Epidermal melanocyte (primary cell): Measurements from ENCODE around the gene IL18BP.
A peak's percentile ranks its signal among the peaks of the same experiment; 100 is the strongest.

Source experiments
- DNase-seq: peaks from one replicate; pipeline ENCODE4 v3.0.0; 2011; ENCODE audit warnings: low spot score; ENCODE audit not compliant: insufficient read length

IL18BP gene

GRCh38 chr11:71998649-71999310, at the start of gene IL18BP:
Gene IL18BP (plus strand): TSS chr11:71998909. CDS start chr11:71999985, 1,076 bp downstream.
- DNase-seq = no peak

GRCh38 chr11:71949034-71949433, 49.7 kb upstream of the IL18BP start:
- no peak for DNase-seq

DNA sequence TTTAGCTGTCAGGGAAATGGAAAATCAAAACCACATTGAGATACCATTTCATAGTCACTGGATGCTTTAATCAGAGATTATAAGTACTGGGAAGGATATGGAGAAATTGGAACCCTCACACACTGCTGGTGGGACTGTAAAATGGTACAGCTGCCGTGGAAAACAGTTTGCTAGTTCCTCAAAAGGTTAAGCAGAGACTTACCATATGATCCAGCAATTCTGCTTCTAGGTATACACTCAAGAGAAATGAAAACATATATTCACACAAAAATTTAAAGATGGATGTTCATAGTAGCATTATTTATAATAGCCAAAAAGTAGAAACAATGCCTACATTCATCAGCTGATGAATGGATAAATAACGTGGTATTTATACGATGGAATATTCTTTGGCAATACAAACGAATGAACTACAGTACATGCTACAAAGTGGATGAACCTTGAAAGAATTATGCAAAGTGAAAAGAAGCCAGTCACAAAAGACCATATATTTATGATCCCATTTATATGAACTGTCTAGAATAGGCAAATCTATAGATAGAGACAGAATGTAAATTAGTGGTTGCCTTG, 46.9 kb upstream of the IL18BP start:
- DNase-seq = no peak

GRCh38 chr11:71955898-71956456, 42.7 kb upstream of the IL18BP start:
- no peak for DNase-seq

DNA sequence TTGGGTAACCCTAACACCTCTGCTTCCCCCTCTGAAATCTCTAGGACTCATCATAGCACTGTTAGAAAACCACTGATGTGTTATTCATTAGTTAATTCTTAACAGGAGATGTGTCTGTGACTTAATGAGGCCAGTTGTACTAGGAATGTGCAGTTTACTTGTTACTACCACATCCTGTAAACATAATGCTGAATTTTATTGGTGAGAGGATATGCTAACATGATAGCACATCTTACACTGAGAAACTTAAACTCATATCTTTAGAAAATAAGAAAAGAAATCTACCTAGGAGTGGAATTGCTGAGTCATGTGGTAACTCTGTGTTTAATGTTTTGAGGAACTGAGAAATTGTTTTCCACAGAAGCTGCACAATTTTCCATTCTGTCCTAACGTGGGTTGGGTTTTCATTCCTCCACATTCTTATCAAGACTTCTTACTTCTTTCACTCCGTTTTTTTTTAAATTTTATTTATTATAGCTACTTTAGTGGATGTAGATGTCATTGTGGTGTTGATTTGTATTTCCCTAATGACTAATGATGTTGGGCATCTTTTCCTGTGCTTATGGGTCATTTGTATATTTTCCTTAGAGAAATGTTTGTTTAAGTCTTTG, 36.2 kb upstream of the IL18BP start:
- no peak for DNase-seq

GRCh38 chr11:71963468-71963867, 35.2 kb upstream of the IL18BP start:
- no peak for DNase-seq

DNA sequence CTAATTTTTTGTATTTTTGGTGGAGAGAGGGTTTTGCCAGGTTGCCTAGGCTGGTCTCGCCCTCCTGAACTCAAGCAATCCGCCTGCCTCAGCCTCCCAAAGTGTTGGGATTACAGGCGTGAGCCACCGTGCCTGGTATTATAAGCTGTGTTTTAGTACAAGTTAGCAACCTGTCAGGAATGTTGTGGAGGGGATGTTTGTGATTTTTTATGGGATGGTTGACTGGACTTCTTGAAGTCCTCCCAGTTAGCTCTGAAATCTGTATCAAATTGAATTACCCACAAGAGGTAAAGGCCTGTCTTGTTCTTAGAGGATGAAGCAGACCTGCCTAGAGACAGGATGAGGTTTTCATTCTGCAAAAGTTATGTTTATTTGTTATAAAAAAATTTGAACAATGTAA, 34.1 kb upstream of the IL18BP start:
- DNase-seq = no peak

DNA sequence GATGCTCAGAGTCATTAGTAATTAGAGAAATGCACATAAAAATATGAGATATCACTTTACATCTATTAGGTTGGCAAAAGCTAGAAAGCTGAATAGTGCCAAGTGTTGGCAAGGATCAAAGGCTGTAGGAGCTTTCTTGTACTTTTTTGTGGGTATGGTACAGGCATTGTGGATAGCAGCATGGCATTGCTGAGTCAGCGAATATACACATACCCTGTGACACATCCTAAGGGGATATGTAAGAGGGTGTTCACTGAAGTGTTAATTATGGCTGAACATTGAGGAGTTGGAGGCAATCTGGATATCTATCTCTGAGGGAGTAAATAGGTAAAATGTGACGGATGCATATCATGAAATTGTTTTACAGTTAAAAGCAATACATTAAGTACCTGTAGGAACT, 27.0 kb upstream of the IL18BP start:
- no peak for DNase-seq

DNA sequence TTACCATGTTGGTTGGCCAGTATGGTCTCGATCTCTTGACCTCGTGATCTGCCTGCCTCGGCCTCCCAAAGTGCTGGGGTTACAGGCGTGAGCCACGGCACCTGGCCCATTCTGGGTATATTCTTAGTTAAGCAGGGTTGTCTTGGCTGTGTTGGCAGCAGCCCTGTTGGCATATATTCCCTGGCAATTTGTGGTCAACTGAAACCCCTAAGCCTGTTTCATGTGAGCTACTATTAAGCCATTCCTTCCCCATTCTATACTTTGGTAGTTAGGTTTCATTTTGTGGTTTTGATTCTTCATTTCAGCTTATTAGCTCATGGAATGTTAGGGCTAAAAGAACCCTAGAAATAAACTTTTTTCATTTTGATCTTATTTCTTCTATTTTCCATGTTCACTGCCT, 22.2 kb upstream of the IL18BP start:
- DNase-seq = no peak

GRCh38 chr11:71977090-71977489, 21.6 kb upstream of the IL18BP start:
- no peak for DNase-seq

- DNase-seq = peak; percentile 28
Observed at GRCh38 chr11:71977743-71978418, 20.8 kb upstream of the IL18BP start.

- DNase-seq = no peak
Observed at GRCh38 chr11:71979094-71979493, 19.6 kb upstream of the IL18BP start.

GRCh38 chr11:71979602-71980001, 19.1 kb upstream of the IL18BP start:
- DNase-seq = no peak

DNA sequence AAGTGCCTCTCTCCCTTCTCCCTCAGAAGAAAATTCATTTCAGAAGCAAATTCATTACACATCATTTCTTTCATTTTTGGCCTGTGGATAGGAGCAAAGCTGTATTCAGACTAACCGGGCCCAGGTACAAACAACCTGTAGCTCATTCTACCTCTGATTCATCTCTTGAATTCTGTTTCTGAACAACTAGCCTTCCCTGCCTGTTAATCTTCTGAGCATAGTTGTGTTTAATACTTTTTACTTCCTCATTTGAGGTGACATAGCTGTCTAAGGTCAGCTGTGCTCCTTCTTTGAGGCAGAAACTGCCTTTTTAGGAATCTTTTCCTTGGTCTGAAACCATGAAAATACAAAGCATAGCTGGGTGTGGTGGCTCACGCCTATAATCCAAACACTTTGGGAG, 12.6 kb upstream of the IL18BP start:
- no peak for DNase-seq

DNA sequence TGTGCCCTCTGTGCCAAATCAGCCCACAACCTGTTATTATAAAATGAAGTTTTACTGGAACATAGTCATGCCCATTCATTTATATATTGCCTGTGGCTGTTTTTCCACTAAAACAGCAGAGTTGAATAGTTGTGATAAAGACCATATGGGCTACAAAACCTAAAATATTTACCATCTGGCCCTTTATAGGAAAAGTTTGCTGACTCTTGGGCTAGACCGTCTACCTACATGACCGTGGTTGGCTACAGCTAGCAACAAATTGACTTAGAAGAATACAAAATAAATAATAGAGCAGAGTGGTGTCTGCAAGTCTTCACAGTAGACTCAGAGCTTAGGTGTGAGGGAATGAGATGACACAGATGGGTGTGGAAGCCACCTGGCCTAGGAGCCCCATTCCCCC, 11.2 kb upstream of the IL18BP start:
- no peak for DNase-seq

- no peak for DNase-seq
Observed at GRCh38 chr11:71988050-71988449, 10.7 kb upstream of the IL18BP start.

GRCh38 chr11:71990701-71991100, 8.0 kb upstream of the IL18BP start:
- DNase-seq = no peak

DNA sequence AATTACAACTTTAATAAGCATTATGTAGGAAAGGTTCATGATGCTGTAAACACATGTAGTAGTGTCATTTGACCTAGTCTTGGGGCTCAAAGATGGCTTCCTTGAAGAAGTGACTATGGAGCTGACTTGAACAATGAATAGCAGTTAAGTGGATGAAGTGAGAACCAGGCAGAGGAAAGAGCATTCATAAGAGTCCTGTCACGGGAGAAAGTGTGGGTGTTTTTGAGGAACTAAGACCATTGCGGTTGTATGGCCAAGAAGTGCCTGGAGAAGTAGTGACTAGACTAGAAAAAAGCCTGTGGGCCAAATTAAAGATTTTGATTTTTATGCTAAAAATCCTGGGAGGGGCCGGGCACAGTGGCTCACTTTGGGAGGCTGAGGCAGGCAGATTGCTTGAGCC, 7.2 kb upstream of the IL18BP start:
- DNase-seq = no peak

DNA sequence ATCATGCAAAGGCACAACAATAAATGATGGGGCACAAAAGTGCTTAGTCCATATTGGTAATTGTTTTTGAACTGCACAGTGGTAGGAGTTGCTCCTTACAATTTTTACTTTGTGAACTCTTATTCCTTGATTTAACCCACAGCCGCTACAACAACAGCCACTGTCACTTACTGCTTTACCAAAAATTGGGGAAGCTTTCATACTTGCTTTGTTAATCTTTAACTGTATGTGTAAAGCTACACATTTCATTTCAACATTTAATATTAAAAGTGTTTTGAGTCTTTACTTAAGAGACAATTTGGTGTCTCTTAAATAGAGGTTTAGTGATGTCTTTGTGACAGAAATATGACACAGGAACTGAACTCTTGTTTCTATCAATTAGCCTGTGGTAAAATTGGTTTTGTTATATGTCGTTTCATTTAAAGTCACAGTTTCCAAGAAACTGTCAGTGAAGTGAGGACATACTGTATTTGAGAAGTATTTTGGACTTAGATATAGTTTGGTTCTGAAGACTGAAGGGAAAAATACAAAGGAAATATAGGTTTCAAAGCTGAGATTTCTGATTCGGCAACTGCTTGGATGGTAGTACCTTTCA, 6.5 kb upstream of the IL18BP start:
- no peak for DNase-seq

DNA sequence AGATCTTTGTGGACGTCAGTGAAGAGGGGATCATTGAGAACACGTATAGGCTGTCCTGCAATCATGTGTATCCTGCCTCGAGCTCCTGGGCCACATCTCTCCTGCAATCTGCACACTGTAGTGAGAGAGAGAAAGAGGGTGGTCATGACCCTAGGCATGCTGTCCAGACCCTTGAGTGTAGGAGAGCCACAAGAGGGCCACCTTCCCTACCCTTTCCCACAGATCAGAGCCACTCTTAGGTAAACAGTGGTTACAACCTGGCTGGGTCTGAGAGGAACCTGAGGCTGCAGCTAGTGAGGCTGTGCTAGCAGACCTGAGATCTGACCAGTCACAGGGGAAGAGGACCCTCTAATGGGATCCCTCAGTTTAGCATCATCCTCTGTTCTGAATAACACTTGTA, 3.9 kb upstream of the IL18BP start:
- no peak for DNase-seq

DNA sequence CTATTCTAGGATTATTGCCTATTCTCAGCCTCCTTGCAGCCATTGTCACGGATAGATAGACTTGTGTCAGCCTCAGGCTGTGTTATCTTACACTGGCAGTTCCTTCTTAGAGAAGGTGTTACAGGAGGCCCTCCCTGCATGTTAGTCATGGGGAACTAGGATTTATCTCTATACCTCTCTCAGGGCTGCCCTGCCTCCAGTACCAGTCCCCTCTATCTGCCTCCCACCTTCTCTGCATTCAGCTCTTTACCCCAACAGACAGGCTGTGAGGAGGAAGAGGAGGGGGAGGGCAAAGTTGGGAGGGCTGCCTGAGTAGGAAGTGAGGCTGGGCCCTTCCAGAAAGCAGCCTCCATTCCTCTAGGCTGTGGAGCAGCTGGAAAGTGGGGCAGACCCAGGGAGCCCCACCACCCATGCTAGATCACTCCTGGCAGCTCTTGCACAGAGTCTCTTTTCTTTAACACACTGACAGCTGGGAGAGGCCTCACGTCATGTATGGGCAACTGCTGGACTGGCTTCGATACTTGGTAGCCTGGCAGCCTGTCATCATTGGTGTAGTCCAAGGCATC, 2.9 kb upstream of the IL18BP start:
- no peak for DNase-seq
